Activated CD8-positive, alpha-beta memory T cell treated with anti-CD3 and anti-CD28 coated beads for 48 hours (primary cell): ENCODE results near the gene TMEM108.
A peak's percentile ranks its signal among the peaks of the same experiment; 100 is the strongest.
"Not testable (repeated sequence)": the region's sequence is repeated elsewhere in the genome, so short reads cannot be mapped to it uniquely, and the experiment has no call there.

Experiments
- DNase-seq, 3 experiments: peaks; one replicate each; pipeline ENCODE4 v3.0.0-alpha.2; 2020; ENCODE audit warnings: low read depth in 2 of 3, low spot score in 2 of 3

The TMEM108 gene

DNA sequence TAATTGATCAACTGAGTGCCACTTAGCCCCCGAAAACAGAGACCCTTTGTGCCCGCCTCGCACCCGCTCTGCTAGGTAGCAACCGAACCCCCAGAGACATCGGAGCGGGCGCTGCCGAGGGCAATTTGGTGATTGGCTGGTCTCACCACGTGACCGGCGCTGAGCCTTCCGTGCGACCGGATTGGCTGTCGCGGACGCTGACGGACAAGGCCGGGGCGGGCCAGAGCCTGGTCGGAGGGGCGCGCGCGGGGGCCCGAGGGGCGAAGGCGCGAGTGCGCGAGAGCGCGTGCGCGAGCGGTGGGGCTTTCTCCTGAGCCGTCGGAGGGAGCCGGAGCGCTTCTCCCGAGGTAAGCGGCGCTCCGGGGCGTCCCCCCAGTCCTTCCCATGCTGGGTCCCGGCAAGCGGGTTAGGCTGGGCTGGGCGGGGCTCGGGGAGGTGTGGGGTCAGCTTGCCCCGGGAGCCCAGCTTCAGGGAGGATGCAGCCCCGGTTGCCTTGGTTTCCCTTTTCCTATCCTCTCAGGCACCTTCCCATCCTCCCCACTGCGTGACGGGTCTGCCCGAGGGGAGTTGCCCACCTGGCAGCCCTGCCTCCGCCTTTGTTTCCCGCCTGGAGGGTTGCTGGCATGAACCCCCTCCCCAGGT lies at the start of gene TMEM108:
Gene TMEM108, plus strand, starts transcription at position 303 of the 642 bp plus-strand sequence.
- peak in 1 of 3 experiments; percentile 2 for DNase-seq

DNA sequence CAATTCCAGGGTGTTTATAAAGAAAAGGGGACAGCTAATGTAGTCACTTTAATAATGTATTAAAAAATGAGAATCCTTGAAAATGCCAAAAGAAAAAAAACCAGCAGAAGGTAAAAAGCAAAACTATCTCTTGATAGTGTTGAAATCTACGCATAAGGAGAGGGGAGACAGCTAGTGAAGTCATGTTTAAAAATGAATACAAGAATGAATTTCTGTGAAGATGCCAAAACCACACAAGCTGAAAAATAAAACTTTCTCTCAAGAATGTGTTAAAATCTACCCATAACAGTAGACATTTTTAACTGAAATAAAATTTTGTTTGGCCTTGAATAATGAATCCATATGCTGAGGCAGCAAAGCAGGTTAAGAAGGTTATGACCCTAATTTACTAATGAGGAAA lies 42.2 kb upstream of the TMEM108 start:
- DNase-seq = no peak

DNA sequence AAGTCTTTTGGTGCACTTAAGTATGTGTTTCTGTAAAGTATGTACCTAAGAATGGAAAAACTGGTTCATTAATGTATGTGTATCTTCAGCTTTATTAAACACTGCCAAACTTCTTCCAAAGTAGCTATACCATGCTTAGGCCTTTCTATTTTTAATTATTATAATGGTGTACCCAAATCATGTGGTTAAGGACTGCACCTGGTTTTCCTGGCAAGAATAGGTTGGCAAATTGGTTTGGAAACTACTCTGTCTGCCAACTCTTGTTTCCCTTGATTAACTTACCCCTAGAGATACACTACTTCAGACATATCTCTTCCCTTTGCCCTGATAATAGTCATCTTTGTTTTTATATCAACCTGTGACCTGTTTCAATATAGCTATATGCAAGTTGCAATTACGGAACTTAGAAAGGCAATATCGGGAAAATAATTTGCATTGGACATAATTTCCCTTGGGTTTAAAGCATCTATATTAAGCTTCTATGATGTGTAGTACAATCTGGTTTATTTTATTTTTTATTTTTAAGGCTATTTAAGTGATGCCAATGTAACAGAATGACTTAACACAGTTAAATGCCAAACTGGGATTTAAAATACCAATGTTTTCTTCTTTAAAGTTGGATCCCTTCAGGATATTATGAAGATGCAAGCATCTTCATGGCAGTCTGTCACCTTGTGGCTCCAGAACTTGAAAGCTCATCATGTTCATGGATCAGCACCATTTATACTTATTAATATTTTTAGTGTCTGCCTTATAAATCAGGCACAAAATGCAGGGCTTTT lies 40.6 kb upstream of the TMEM108 start:
- no peak for DNase-seq

DNA sequence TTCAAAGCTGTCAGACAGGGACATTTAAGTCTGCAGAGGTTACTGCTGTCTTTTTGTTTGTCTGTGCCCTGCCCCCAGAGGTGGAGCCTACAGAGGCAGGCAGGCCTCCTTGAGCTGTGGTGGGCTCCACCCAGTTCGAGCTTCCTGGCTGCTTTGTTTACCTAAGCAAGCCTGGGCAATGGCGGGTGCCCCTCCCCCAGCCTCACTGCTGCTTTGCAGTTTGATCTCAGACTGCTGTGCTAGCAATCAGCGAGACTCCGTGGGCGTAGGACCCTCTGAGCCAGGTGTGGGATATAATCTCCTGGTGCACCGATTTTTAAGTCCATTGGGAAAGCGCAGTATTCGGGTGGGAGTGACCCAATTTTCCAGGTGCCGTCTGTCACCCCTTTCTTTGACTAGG lies 33.2 kb upstream of the TMEM108 start:
- not testable (repeated sequence) for DNase-seq

DNA sequence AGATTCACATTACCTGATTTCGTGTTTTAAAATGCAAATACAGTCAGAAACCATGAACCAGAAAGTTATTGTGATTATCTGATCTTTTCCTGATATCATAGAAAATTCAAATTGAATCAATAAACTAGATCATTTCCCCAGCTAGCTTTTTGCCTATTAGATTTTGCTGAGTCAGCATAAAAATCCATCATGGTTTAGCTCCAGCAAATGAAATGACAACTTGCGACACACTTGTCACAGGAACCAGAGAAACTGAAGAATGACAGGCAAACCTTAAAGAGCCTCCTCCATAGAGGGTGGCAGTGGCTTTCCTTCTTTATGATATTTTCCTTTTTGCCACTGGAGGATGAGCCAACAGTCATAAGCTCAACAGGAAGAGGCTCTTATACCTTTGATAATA lies 30.6 kb upstream of the TMEM108 start:
- DNase-seq = no peak

DNA sequence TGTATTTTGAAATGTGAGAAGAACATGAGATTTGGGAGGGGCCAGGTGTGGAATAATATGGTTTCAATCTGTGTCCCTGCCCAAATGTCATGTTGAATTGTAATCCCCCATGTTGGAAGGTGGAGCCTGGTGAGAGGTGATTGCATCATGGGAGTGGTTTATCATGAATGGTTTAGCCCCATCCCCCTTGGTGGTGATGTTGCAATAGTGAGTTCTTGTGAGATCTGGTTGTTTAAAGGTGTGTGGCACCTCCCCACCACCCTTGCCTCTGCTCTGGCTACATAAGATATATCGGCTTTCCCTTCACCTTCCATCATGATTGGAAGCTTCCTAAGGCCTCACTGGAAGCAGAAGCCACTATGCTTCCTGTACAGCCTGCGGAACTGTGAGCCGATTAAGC lies 23.9 kb upstream of the TMEM108 start:
- DNase-seq = no peak

DNA sequence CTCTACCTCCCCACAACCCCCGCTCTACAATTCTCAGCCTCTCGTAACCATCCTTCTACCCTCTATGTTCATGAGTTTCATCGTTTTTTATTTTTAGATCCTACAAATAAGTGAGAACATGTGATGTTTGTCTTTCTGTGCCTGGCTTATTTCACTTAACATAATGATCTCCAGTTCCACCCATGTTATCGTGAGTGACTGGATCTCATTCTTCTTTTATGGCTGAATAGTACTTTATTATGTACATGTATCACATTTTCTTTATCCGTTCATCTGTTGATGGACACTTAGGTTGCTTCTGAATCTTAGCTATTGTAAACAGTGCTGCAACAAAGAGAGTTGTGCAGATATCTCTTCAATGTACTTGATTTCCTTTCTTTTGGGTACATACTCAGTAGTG lies 22.6 kb upstream of the TMEM108 start:
- not testable (repeated sequence) for DNase-seq

DNA sequence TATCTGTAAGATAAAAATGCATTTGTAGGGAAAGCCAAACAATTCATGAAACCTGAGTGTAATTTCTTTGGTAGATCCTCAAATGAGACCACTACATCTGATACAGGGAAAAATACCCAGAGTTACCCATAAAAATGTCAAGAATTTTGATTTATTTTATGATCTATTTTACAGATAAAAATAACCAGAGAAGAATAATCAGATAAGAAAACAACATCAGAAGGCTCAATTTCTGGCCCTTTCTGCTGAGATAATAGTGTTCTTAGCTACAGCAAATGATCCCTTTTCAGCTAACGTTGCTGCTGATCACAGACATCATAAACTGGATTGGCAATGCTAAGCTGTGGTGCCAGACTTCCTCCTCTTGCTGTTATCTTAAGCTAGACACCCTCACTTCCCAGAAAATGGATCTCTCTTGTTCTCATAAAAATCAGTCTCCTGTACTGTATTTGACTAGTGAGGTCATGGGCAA lies 21.3 kb upstream of the TMEM108 start:
- DNase-seq = no peak

DNA sequence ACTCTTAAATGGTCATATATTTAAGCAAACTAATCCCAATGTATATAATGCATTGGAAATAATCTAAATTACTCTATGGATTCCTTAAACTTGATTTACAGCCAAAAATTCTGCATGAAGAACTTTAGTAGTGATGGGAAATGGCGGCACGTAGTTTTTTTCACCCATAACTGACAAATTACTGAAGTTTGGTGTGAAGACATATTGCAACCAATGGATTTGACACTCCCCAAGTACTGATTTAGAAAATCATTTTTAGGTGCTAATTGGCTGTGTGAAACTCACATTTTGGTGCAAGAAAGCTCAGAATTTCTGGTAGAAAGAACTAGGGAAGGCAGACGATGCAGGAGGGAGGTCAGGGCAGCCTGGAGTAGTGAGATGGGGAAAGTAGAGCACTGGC lies 19.3 kb upstream of the TMEM108 start:
- DNase-seq = no peak

DNA sequence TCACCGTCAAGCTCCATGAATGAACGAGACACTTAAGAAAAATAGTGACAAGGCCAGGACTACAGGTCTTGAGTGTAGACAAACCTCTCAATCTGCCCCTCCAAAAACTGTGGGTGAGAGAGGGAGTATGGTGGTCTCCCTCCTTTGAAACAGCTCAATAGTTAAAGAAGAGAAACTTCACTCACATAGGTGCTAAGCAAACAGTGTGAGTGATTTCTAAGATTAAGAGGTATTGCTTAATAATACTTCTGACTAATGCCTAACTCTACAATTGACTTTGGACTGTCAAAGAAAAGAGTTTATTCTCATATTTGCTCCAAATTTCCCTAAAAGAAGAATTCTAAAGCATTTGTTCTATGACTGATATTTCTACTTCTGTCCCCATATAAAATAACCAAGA lies 17.0 kb upstream of the TMEM108 start:
- no peak for DNase-seq

DNA sequence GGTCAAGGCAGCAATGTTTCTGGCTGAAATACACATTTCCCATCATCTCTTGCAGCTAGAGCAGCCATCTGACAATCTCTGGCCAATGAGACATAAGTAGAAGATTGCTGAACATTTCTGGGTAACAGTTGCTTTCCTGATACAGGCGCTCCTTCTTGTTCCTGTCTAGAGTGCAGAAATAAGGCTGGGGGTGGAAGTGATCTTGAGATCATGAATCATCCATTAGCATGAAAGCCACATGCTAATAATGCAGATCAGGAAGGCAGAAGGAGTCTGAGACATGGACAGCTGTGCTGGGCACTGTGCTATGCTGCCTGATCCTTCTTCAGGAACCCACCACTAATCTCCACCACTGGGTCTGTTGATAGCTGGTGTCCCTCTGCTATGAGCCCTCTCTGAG lies 14.8 kb upstream of the TMEM108 start:
- DNase-seq = no peak

DNA sequence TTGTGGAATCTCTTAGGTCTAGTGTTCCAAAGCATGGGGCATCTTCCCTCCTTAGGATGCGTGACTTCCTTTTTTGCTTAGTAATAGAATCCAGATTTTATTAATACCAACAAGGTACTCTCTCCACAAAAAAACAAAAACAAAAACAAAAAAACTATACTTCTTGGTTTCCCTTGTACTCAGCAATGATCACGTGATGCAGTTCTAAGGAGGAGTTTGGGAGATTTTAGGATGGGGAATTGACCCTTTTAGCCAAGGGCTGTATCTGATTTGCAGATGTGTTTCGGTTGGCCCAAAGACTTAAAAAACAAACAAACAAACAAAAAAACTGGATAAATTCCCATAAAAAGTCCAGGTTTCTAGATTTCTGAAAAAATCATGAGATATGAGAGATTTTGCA lies 12.6 kb upstream of the TMEM108 start:
- no peak for DNase-seq

DNA sequence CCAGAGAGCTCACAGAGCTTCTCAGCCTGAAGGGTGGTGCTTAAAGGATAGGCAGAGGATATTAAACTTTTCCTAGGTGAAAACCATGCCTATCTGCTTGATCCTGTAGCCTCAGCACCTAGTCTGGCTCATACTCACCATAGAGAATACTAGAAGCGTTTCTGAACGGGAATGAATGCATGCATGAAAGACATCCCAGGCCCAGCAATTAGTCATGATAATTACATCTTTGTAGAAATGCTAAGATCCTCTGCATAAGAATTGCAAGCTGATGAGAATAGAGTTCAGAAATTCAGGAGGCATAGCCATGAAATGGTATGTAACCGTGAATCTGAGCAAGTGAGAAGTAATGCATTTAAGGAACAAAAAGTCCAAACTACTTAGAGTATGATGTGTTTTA lies 5.9 kb upstream of the TMEM108 start:
- DNase-seq = no peak

DNA sequence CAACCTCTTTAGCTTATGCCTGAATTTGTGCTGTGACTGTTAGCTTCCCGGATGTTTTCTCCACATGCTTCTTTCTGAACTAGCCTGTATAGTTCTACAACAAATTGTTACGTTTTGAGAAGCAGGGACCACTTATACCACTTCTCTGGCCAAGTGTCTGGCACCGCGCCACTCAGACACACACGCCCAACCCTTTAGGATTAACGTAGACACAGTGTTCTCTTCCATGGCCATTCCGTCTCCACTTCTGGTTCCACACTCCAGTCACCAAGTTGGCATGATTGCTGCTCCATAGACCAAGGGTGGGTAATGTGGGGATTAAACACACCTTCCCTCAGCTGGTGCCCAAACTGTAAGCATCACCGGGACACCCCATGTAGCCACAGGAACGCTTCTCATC lies 755 bp upstream of the TMEM108 start:
- DNase-seq = no peak

DNA sequence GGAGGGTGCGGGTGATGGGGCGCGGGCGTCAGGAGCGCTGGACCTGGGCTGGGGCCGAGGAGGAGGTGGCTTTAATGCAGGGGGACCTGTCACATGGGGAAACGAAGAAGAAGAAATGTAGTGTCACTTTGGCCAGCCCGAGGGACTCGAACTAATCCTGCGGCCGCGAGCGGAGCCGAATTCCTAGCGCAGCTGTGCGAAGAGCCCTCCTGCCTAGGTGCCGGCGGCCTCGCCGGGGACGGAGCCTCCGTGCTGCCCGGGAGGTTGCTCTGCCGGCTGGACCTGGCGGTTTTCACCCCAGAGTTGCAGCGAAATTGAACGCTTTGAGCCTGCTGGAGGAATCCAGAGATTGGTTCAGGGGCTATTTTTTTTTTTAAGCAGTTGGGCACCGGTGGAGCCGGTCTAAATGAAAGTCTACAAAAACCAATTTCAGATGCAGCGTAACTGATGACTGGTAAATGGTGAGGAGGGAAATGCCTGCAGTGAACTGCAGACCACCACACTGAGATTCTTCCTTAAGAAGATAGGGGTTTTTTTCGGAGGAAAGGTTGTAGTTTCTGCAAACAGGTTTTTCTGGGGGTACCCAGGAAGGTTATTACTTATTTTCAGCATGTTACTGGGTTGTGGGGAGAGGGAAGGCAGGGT lies 662 bp downstream of the TMEM108 start:
- DNase-seq = no peak

DNA sequence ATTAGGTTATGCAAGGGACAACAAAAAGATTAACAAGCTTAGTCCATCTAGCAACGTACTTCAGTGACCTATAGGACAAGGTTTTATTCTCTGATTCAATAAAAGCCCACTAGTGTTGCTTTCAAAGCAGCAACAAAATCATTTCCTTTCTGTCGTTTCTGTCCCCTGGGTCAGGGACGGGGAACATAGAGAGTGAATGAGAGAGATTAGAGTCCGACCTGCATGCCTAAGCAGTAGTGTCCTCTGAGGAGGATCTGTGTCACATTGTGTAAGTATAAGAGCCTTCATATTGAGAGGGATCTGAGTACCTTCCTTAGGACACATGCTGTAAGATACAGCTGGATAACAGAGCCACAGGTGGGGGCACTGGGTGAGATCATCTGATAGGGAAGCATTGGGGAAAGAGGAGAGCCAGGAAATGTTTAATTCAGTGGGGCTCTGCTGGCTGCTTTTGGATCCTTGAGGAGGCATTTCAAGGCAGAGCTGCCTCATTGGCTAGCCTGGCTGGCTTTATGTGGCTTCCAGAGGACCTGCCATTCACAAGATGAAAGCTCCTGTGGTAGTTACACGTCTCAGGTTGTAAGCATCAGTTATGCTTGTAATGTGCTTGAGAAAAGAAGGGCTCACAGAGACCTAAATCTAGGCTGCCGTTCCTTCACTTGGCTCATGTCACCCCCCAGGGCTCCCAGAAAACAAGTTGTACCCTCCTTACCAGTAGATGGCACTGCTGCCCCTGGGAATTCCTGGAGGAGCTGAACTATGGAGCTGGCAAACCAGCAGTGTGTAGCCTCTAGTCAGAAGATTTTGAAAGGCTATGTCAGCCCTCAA lies 2.7 kb downstream of the TMEM108 start:
- DNase-seq = peak in 1 of 3 experiments; percentile 5

DNA sequence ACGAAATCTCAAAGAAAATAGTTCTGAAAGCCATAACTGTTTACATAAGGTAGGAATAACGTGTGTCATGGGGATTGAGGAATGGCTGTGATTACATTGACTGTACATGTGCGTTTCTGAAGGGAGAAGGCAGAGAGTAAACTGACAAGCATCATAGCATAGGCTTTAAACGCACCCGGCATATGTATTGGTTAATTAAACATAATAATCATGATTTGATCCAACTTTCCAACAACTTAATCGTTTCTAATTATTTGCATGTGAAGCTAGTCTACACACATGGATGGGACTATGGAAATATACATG lies 3.3 kb downstream of the TMEM108 start:
- DNase-seq = no peak

DNA sequence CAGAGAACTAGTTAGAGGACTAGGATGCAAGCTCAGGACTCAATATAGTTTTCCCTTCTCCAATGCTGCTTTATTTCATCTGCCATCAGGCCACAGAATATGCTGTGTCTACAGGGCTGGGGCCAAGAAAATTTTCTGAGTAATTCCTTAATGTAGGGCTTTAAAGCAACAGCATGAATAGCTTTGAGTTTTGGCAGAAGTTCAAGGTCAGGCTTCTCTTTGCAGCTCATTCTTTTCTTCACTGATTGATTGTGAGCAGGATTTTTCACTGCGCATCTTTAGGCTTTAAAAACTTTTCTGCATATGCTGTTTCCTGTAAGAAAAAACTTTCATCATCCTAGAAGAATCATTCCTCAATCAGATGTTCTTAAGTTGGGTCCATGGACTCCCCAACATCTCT lies 4.6 kb downstream of the TMEM108 start:
- no peak for DNase-seq

DNA sequence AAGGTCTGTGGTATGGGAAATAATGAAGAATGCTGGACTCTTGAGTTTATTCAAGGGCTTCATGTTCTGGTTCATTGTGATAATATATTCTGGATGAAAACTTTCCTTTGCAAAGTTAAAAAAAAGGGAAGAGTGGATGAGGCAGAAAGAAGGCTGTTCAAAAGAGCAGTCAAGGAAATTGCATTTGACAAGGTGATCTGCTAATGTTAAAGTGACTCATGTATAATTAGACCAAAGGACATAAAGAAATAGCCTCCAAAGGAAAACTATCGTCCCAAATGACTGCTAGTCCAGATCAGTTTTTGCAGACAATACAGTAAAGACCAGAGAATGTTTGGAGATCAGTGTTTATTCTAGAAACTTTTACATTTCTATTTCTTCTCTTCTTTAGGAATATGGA lies 9.8 kb downstream of the TMEM108 start:
- no peak for DNase-seq

DNA sequence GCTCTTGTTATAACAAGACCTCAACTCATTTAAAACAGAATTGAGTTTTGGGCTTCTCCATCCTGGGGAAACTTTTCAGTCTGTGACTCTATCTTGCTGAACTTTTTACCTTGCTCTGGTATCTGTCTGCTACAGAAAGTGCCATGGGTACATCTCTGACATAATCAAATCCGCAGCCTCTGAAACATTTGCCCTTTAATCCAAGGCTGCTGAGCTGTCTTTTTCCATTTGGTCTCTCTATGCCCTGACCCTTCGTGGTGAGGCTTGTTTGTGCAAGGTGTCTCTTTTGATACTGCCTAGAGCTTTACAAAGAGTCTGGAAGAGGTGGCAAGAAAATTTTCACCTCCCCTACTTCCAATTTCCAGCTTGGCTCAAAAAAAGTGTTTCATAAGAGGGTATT lies 11.3 kb downstream of the TMEM108 start:
- no peak for DNase-seq

DNA sequence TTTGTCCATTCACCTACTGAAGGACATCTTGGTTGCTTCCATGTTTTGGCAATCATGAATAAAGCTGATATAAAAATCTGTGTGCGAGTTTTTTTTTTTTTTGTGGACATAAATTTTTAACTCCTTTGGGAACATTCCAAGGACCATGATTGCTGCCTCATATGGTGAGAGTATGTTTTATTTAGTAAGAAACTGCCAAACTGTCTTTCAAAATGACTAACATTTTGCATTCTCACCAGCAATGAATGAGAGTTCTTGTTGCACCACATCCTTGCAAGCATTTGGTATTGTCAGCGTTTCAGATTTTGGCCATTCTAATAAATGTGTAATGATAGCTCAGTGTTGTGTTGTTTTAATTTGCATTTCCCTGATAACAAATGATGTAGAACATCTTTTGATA lies 12.7 kb downstream of the TMEM108 start:
- no peak for DNase-seq

DNA sequence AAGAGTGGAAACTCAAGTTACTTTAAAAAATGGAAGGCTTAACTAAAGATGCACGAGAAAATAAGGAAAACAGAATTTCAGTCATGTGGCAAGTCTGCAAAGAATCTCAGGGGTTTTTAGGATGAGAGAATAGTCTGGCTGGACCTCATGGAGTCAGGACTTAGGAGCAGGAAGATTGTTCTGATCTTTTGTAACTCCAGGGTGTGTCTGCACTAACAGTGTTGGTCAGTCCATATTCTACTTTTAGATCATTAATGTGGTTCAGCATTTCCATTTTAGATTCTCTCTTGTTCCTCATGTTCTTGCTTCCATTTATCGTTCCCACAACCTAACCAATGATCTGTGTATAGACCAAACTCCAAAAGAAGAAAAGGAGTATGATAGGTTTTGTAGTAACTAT lies 15.3 kb downstream of the TMEM108 start:
- DNase-seq = no peak
